Osteoblast (primary cell): ENCODE data around the gene DCC. TPM values are rescaled to one million over a fixed set of nuclear protein-coding genes. Genes with fewer than 3 reads are reported as not detected.
"Not testable (repeated sequence)": the region's sequence is repeated elsewhere in the genome, so short reads cannot be mapped to it uniquely, and the experiment has no call there.

Source experiments
- DNase-seq: peaks from one replicate; pipeline ENCODE4 v3.0.0; 2011; ENCODE audit warnings: low spot score, mixed read lengths; ENCODE audit not compliant: insufficient read length; ENCODE audit errors: missing footprints
- H2AFZ ChIP-seq: 2 replicates; pipeline ENCODE4 v1.6.0; 2011; ENCODE audit warnings: mild to moderate bottlenecking, low read length
- H3K27ac ChIP-seq: 2 replicates; pipeline ENCODE4 v1.5.1; 2011; ENCODE audit warnings: mild to moderate bottlenecking, low read depth, low read length, moderate library complexity
- H3K27me3 ChIP-seq: 2 replicates; pipeline ENCODE4 v1.6.0; 2012; ENCODE audit warnings: mild to moderate bottlenecking, control low read depth, inconsistent platforms, low read length, moderate library complexity; ENCODE audit not compliant: insufficient read depth
- H3K36me3 ChIP-seq: 2 replicates; pipeline ENCODE4 v1.5.1; 2011; ENCODE audit warnings: mild to moderate bottlenecking, low read length, control low read depth, moderate library complexity; ENCODE audit not compliant: insufficient read depth
- H3K4me1 ChIP-seq: 2 replicates; pipeline ENCODE4 v1.5.1; 2011; ENCODE audit warnings: mild to moderate bottlenecking, low read length, control low read depth, moderate library complexity; ENCODE audit not compliant: insufficient read depth
- H3K4me2 ChIP-seq: 2 replicates; pipeline ENCODE4 v1.6.0; 2011; ENCODE audit warnings: mild to moderate bottlenecking, low read length; ENCODE audit not compliant: insufficient read depth
- H3K4me3 ChIP-seq: fragments of 200-600 bp; sonication (generic); 3 replicates; pipeline ENCODE4 v1.5.1; 2012; ENCODE audit warnings: mild to moderate bottlenecking, low read length, inconsistent platforms; ENCODE audit not compliant: insufficient read depth
- H3K79me2 ChIP-seq: 2 replicates; pipeline ENCODE4 v1.6.0; 2012; ENCODE audit warnings: mild to moderate bottlenecking, low read length, control low read depth, inconsistent platforms; ENCODE audit not compliant: insufficient read depth
- H3K9me3 ChIP-seq: 2 replicates; pipeline ENCODE4 v1.5.1; 2011; ENCODE audit warnings: low read depth, low read length, control low read depth
- H4K20me1 ChIP-seq: 2 replicates; pipeline ENCODE4 v1.6.0; 2012; ENCODE audit warnings: mild to moderate bottlenecking, low read length, control low read depth; ENCODE audit not compliant: insufficient read depth
- CTCF ChIP-seq: IDR thresholded peaks from 2 replicates; pipeline ENCODE4 v1.5.1; 2011; ENCODE audit warnings: mild to moderate bottlenecking, low read depth, low read length, moderate library complexity; ENCODE audit errors: extremely low read depth
- total RNA-seq: library from RNA; depleted of rRNA; stranded (reverse); fragments of >200 nt; gene quantifications from 2 replicates; pipeline ENCODE4 v1.2.3, GENCODE V29; 2012

The DCC gene
- total RNA-seq, 1 donor = not detected

GRCh38 chr18:52352920-52353319, 12.9 kb downstream of the DCC start:
- H3K4me3 ChIP-seq = no peak overlapping the region
- no peaks in the 10 kb centered on the region for H3K36me3 ChIP-seq
- no peaks in the 10 kb centered on the region for H3K9me3 ChIP-seq
- DNase-seq = no peak
- H3K4me1 ChIP-seq = no peaks in the 10 kb centered on the region
- H3K27ac ChIP-seq = no peak overlapping the region
- no peaks in the 10 kb centered on the region for H3K79me2 ChIP-seq
- H3K4me2 ChIP-seq = no peak overlapping the region
- no peaks in the 10 kb centered on the region for H3K27me3 ChIP-seq
- TF ChIP-seq CTCF = no peak
- H4K20me1 ChIP-seq = no peaks in the 10 kb centered on the region
- no peak overlapping the region for H2AFZ ChIP-seq

- Histone ChIP-seq H3K4me1 (no peaks in the 10 kb centered on the region), H3K9me3 (no peaks in the 10 kb centered on the region), H3K79me2 (no peaks in the 10 kb centered on the region), H3K27ac (no peak overlapping the region), H3K36me3 (no peaks in the 10 kb centered on the region), H2AFZ (no peak overlapping the region), H4K20me1 (no peaks in the 10 kb centered on the region), H3K27me3 (no peaks in the 10 kb centered on the region), H3K4me2 (no peak overlapping the region), H3K4me3 (no peak overlapping the region)
- DNase-seq = no peak
- TF ChIP-seq CTCF = no peak
These were observed 13.6 kb downstream of the DCC start for GRCh38 chr18:52353589-52353988.

- no peaks in the 10 kb centered on the region for H3K9me3 ChIP-seq
- H3K4me3 ChIP-seq = no peak overlapping the region
- H3K36me3 ChIP-seq = no peaks in the 10 kb centered on the region
- no peak for TF ChIP-seq CTCF
- H3K27ac ChIP-seq = no peak overlapping the region
- no peaks in the 10 kb centered on the region for H3K4me1 ChIP-seq
- no peak for DNase-seq
- no peaks in the 10 kb centered on the region for H3K27me3 ChIP-seq
- no peak overlapping the region for H3K4me2 ChIP-seq
- H3K79me2 ChIP-seq = no peaks in the 10 kb centered on the region
- H2AFZ ChIP-seq = no peak overlapping the region
- no peaks in the 10 kb centered on the region for H4K20me1 ChIP-seq
These were observed 23.9 kb downstream of the DCC start for GRCh38 chr18:52363861-52364260.

GRCh38 chr18:52366851-52367250, 26.9 kb downstream of the DCC start:
- not testable (repeated sequence) for H3K27ac ChIP-seq, H3K79me2 ChIP-seq, H2AFZ ChIP-seq, H3K9me3 ChIP-seq, H3K4me3 ChIP-seq, H3K4me2 ChIP-seq, H4K20me1 ChIP-seq, H3K27me3 ChIP-seq, DNase-seq, H3K36me3 ChIP-seq, H3K4me1 ChIP-seq
